Suppressor macrophage (primary cell): Measurements from ENCODE around the gene RASAL1.

ENCODE experiments used
- DNase-seq, 4 experiments: peaks; one replicate each; pipeline ENCODE4 v3.0.0-alpha.2; 2020 to 2022

The RASAL1 gene

DNA sequence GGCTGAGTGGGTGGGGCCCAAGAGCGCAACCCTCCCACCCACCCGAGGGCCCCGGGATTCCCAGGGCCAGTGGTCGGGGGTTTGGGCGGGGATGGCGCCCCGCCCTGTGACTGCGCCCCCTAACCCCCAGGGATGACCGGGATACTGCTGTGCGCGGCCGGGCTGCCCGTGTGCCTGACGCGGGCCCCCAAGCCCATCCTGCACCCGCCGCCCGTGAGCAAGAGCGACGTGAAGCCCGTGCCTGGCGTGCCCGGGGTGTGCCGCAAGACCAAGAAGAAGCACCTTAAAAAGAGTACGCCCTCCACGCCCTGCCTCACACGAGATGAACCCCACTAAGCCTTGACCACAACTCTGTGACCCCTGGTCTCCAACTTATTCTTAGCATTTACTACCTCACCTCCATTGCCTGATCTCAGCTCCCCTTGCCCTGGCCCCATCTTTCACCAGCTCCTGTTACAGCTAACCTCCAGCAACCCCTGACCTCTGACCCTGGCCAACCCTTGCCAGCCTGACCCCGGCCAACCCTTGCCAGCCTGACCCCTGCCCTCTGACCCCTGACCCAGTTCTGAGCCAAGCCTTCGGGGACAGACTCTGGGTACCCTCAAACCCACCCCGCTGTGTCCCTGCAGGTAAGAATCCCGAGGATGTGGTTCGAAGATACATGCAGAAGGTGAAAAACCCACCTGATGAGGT is 42.0 kb downstream of the RASAL1 start:
- no peak for DNase-seq

DNA sequence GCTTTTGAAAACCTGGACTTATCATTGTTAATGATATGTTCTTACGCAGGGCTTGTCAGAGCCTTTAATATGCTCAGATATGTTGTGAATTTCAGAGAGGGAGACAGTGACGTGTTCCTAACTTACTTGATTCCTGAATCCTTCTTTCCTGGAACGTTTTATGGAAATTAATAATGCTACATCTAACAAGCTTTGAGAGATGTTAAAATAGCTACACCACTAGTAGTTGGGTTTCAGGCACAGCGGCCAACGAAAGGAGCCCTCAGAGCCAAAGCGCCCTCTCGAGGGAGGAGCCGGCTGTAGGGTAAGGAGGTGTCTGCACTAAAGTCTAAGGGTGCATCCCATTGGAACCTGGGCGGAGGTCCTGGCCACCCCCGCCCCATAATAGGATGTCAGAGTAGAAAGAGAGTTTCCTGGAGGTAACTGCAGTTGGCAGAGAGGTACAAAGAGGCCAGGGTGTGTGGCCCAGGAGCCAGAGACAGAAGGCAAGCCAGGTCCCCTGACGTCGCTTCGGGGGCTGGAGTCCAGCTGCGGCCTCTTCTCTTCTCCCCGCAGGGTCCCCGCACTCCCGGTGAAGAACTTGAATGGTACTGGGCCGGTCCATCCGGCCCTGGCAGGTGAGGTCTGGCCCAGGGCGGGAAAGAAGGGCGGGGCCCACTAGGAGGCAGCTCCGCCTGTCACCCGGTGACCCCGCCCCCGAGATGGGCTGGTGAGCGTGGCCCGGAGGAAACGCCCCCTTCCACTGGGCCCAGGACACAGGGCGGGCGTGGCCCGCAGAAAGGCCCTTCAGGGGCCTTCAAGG is 42.8 kb downstream of the RASAL1 start:
- peak; percentile 41 to 76 (median 60) for DNase-seq

DNA sequence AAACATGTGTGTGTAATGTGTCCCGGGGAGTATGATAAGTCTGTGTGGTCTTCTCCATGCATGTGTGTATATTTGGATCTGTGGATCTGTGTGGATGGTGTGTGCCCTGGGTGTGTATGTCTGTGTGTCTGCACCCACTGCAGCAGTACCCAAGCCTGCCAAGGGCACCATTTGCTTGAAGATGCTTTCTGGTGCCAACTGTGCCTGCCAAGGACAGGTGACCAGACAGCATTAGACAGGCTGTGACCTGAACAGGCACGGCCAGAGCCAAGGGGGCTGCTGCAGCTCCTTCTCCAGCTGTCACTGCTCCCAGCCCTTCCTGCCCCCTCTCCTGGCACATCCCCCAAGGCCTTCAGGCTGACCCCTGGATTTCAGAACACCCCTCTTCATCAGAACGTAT is 44.1 kb downstream of the RASAL1 start:
- no peak for DNase-seq

DNA sequence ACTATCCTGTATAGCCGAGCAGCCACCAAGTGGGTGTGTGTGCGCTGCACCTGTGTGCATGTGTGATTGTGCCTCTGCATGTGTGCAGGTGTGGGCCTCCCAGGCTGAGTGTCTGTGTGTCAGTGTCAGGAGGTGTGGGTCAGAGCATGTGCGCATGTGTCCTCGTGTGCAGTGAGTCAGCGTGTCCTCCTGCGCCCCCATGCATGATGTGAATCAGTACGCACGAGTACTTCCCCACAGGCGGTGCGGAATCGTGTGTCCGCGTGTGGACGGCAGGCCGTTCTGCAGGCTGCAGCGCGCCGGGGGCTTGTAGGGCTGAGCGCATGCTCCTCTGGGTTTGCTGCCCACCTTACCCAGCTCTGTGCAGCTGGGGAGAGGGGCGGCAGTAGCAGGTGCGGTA is 44.8 kb downstream of the RASAL1 start:
- DNase-seq = no peak

DNA sequence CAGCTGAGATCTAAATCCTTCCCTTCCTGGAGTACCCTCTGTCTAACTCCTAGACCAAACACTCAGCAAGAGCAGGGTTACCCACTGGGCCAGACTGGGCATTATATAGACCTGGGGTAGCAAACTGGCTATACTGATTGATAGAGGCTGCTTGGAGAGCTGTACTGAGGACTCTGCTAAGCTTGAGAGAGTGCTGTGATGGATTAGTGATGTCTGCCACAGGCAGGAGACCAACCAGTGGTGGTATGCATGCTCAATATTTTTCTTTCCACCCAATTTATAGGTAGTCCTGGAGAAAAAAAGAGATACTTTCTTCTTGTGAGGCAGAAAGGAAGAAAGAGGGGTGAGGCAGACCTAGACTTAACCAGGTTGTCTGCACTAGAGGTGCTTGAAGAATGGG is 45.7 kb downstream of the RASAL1 start:
- no peak for DNase-seq

DNA sequence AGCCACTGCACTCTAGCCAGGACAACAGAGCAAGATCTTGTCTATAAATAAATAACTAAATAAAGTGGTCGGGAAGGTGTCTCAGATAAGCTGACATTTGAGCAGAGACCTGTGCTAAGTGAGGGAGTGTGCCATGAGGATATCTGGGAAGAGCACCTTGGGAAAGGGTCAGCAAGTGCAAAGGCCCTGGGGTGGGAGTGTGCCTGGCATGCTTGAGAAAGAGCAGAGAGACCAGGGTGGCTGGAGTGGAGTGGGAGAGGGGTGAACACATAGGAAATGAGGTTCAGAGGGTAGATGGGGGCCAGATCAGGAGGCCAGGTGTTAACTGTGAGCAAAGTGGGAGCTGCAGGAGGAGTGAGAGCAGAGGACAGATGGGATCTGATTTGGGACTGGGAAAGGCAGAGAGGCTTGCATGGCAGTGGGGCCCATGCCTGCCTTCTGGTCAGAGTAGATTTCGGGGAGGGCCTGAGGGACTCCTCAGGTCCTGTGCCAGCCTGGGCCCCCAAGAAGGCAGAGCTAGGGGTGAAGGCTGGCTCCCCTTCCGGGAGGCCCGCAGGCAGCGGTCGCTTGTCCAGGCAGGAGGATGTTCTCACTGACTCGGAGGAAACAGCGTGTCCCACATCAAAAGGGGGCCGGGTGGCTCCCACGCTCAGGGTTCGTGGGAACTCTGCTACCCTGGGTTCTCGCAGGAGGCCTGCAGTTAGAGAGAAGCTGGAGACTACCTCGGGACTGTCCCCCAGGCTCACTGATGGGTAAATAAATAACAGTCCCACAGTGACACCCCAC is 46.4 kb downstream of the RASAL1 start:
- no peak for DNase-seq

DNA sequence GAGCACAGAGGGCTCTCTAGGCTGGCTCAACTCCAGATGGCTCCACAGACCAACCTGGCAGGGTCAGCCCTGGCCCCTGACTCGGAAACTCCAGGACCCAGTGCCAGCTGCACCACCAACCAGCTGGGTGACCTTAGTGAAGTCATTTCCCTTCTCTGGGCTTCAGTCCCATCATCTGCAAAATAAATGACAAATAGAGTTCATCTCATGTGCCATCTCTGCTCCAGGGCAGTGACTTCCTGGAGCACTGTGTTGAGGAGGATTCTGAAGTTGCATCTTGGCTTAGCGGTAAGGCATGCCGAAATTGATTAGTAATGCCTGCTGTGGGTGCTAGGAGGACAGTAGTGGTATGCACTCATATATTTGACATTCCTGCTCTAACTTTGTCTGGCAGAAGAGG is 47.5 kb downstream of the RASAL1 start:
- no peak for DNase-seq

DNA sequence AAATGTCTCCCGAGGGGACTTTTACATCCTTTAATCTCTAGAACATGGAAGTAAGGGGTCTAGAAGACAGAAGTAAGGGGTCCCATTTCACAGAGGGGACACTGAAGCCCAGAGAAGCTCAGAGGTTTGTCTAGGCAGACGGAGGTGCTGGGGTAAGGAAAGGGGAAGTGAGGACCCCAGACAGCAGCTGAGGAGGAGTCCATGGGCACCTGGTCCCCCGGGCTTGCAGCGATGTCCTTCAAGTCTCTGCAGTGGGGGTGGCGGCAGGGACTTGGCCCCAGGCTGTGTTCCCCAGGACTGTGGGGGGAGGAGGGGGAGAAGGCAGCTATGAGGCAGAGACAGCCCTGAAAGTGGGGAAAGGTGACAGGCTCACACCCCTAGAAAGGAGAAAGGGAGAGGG is 48.4 kb downstream of the RASAL1 start:
- DNase-seq = no peak

DNA sequence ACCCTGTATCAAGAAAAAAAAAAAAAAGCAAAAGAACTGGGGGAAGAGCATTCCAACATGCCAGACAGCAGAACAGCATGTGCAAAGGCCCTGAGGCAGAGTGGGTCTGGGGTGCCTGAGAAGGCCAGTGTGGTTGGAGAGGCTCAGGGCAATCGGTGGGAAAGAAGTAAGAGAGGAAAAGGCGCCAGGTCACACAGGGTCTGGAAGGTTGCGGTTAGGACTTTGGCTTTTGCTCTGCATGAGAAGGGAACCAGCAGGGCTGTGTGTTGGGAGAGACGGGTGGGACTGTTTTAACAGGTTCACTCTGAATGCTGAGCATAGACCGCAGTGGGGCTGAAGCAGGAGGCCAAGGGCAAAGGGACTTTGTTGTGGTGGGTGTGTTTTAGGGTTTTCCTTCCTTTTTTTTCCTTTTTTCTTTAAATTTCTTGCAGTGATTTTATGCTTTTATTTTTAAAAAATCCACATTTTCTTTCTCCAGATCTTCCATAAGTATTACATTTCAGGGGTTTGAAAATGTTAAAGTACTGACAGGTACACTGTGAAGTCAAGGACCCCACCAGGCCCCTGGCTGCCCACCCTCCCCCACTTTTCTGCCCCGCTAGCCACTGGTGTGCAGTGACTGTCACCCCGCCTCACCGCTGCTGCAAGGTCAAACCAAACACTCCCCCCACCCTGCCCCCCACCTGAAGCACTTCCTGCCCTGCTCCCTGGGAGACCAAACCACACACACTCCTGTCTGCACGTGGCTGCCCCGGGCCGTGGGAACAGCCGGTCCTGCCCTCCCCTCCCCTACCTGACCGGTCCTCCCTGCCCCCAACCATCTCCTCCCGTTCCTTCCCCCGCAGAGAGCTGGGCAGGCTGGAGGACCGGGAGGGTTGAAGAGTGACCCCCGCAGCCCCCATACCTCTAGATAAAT is 49.1 kb downstream of the RASAL1 start:
- DNase-seq = no peak

DNA sequence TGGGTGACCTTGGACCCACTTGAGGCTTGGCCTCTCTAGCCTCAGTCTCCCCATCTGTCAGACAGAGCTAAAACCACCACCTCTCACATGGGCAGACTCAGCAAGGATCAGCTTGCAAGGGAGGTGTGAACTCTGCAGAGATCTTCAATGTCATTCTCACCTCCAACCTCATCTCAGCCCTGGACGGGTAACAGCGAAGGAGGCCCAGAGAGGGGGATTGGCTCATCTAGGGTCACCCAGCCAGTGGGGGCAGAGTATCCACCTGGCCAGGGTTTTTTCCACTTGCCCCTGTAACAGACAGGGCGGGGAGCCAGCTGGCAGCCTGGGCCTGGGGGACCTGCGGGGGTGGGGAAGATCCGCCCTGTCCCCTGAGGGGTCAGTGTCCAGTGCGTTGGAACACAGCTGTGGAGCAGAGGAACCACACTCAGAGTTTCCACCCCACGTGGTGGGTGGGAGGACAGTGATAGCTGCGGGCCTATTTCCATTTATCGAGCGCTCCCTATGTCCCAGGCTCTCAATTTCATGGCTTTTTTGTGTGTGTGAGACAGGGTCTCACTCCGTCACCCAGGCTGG is 51.6 kb downstream of the RASAL1 start:
- no peak for DNase-seq

DNA sequence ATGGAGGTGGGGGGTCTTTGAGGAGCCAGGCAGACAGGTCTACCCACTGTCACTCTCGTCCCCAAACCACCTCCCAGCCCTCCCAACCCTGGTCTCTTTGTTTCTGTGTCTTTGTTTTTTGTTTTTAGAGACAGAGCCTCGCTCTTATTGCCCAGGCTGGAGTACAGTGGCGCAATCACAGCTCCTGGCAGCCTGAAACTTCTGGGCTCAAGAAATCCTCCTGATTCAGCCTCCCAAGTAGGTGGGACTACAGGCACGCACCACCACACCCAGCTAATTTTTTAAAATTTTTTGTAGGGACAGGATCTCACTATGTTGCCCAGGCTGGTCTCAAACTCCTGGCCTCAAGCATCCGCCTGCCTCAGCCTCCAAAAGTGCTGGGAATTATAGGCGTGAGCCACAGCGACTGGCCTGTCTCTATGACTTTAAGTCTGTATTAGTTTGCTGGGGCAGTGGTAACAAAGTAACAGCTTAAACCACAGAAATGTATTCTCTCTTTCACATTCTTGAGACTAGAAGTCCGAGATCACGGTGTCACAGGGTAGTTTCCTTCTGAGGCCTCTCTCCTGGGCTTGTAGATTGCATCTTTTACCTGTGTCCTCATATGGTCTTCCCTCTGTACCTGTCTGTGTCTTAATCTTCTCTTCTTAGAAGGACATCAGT is 52.9 kb downstream of the RASAL1 start:
- no peak for DNase-seq

DNA sequence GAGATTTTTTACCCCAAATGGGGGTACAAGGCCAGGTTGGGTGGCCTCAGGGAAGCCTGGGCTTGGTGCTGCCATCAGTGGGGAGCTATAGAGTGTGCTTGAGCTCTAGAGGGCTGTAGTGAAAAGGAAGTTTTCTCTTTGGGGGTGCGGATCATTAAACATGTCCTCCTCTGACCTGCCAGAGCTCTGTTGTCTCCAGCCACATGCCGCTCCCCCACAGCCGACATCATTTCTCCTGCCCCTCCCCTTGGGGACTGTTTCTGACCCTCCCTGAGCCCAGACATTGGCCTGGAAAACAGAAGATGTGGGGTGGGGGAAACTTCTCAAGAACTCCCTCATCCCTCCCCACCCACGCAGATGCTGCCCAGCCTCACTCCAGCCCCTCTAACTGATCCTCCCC is 53.7 kb downstream of the RASAL1 start:
- DNase-seq = no peak

DNA sequence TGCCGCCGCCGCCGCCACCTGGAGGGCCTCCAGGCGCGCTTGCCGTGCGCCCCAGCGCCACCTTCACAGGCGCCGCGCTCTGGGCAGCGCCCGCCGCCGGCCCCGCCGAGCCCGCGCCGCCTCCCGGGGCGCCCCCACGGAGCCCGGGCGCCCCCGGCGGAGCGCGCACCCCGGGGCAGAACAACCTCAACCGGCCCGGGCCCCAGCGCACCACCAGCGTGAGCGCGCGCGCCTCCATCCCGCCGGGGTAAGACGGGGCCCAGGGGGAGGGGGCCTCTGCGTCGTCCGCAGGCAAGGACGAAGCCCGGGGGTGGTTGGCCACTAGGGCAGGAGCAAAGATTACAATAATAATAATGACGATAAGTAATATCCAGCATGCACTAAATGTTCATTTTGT is 57.7 kb downstream of the RASAL1 start:
- DNase-seq = no peak

DNA sequence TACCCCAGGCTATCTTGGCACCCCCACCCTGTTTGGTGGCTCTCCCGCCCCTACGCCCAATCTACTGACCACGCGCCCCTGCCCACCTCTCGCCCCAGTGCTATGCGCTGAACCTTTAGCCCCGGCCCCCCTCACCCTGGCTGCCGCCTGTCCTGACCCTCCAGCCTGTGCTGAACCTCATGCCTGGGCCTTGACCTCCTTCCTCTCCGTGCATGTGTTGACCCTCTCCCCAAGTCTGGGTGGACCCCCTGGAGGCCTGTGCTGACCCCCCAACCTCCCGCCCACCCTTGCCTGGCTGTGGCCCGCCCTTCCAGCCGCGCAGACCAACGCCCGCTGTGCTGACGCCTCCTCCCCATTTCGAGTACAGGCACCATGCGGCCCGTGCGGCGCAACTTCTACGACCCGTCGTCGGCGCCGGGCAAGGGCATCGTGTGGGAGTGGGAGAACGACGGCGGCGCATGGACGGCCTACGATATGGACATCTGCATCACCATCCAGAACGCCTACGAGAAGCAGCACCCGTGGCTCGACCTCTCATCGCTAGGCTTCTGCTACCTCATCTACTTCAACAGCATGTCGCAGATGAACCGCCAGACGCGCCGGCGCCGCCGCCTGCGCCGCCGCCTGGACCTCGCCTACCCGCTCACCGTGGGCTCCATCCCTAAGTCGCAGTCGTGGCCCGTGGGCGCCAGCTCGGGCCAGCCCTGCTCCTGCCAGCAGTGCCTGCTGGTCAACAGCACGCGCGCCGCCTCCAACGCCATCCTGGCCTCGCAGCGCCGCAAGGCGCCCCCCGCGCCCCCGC is 58.3 kb downstream of the RASAL1 start:
- DNase-seq = peak in 2 of 4 experiments; percentile 36 to 47

DNA sequence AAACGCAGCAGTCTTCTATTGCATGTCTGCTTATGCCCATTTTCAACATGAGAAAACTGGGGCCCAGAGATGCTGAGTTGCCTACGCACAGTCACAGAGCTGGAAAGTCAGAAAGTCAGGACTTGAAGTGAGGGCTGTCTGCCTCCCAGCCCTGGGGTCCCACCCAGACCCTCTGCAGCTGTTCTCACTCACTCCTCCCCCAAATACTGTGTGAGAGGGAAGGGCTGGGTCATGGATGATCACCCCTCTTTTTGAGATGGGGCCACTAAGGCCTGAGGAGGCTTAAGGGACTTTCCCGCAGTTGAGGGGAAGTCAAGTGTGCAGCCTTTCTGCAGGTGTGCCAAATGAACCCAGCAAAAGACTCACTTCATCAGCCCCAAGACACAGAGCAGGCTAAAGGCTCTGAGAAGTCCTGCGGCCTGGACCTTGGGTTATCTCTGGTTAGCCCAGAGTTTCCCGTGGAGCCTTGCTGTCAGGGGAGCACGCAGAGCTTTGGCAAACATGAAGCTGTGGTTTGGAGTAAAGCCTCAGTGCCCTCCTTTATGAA is 60.4 kb downstream of the RASAL1 start:
- no peak for DNase-seq

DNA sequence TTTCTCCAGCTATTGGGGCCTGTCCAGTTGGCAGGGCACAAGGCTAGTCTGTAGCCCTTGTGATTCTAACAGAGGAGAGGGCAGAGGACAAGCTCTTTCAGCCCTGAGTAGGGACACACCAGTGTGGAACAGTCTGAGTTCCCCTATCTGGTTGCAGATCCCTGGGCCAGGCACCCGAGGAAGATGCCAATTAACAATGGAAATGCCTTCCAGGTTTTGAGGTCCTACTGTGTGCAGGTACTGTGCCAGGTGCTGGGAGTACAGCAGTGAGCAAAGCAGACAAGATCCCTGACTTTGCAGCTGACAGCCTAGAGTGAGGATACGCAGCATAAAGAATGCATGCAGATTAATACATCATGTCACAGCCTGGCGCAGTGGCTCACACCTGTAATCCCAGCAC is 62.0 kb downstream of the RASAL1 start:
- no peak for DNase-seq

DNA sequence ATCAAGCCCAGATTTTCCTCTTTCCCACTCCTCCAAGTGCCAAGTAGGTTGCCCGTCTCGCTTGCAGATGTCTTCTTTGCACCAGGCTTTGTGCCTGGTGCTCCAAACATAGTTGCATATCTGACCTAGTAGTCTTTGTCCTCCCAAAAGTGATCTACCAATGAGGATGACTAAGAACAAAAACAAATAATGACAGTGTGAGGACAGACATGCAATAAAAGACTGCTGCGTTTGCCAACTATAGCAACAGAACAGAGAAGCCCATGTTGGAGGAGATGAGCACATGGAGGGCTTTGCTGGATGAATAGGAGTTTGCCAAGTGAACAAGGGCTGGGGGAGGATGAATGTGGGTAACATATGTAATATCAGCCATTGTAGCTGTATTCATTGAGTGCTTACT is 63.4 kb downstream of the RASAL1 start:
- no peak for DNase-seq

DNA sequence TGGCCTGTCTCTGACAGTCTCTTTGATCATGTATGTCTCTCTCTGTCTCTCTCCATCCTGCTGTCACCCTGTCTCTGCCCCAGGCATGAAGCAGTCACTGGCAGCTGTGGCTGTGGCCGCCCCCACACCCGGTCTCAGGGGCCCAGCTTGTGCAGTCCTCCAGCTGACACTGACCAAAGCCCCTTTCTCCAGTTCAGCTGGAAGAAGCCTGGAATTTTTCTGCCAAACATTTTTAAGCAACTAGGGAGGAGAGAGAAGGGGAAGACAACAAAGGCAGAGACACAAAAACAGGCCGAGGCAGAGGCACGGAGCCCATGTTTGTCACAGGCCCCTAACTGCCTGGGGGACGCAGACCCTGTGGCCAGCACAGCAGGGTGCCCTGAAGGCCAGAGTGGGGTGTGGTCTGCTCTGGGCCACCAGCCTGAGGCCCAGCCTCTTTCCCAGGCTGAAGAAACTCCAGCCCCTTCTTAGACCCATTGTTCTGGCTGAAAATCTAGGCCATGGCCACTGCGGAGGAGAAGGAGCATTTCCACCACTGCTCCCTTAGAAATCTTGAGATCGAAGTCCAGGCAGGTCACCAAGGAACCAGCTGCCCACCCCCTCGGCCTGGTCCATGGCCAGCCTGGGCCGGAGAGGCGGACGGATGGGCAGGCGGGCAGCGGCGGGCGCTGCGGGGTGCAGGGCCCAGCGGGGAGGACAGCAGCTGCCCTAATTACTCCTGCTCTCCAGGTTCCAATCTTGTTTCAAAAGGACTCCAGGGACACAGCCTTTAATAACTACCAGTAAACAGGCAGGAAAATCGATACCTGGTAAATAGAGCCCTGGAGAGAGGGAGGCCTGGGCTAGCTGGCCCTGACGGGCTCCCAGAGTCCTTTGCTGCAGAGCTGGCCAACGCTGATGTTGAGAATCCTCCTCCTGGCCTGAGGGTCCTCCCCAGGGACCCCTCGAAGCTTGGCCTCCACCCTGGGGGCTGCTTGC is 64.1 kb downstream of the RASAL1 start:
- no peak for DNase-seq
